ENCODE measurements around the gene RNF212. TPM values are rescaled to one million over a fixed set of nuclear protein-coding genes. Genes with fewer than 3 reads are reported as not detected.

The RNF212 gene
- polyA plus RNA-seq, 2 of the 4 experiments (the other 2 are of a cell fraction) = 3.0 TPM

DNA sequence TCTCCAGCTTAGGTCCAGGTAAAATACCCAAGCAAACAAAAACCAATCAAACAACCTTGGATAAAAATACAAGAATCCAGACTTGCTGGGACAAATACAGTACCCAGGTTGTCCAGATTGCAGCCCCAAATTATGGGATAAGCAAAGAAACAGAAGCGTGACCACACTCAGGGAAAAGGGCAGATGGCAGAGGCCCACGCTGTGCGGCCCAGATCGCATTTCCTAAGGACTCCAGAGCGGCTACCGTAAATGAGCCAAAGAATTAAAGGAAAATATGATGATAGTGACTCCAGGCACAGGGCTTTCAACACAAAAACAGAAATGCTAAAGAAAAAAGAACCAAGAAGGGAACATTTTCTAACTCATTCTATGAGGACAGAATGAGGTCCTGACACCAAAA is 51.6 kb downstream of the RNF212 start:
- DNase-seq (ENCODE audit: low read depth in 1 of 2, low spot score in 1 of 2) (no peak), FAIRE-seq (no peak), ATAC-seq (no peak)
- H3K9me3 ChIP-seq = no peaks in the 10 kb centered on the region
- WGBS (ENCODE audit: missing lambda C conversion rate) = 91% methylated on average over 6 of the region's 6 CpGs
- no peaks in the 10 kb centered on the region for H3K4me1 ChIP-seq
- CTCF ChIA-PET = no interaction called here
- no peak overlapping the region for H3K27ac ChIP-seq
- no peak overlapping the region for H3K4me2 ChIP-seq
- no peak overlapping the region for H3K4me3 ChIP-seq
- TF ChIP-seq ZSCAN20 (CRISPR knock-in tag; IDR thresholded peaks at IDR 0.05) (no peak), NR3C1 (IDR thresholded peaks at IDR 0.05) (no peak), FOXS1 (CRISPR knock-in tag; IDR thresholded peaks at IDR 0.05) (no peak), ESRRA (IDR thresholded peaks at IDR 0.05; ENCODE audit: borderline replicate concordance, low read length) (no peak), SMC3 (IDR thresholded peaks at IDR 0.05) (no peak), RNF2 (IDR thresholded peaks at IDR 0.05; ENCODE audit: borderline replicate concordance, low read depth) (no peak), BHLHE40 (IDR thresholded peaks at IDR 0.05; ENCODE audit: low read depth, low read length) (no peak), CBX2 (IDR thresholded peaks at IDR 0.05; ENCODE audit: borderline replicate concordance, low read depth) (no peak), ZFP36 (IDR thresholded peaks at IDR 0.05; ENCODE audit: borderline replicate concordance, partially characterized antibody) (no peak), MAFK (IDR thresholded peaks at IDR 0.05; ENCODE audit: partially characterized antibody) (no peak), POLR2AphosphoS2 (conservative IDR thresholded peaks at IDR 0.05; ENCODE audit: low read length) (no peak)
- TF ChIP-seq, protein P1, sequence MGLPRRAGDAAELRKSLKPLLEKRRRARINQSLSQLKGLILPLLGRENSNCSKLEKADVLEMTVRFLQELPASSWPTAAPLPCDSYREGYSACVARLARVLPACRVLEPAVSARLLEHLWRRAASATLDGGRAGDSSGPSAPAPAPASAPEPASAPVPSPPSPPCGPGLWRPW (IDR thresholded peaks at IDR 0.05) = no peak
- POLR2A ChIA-PET = no interaction called here

DNA sequence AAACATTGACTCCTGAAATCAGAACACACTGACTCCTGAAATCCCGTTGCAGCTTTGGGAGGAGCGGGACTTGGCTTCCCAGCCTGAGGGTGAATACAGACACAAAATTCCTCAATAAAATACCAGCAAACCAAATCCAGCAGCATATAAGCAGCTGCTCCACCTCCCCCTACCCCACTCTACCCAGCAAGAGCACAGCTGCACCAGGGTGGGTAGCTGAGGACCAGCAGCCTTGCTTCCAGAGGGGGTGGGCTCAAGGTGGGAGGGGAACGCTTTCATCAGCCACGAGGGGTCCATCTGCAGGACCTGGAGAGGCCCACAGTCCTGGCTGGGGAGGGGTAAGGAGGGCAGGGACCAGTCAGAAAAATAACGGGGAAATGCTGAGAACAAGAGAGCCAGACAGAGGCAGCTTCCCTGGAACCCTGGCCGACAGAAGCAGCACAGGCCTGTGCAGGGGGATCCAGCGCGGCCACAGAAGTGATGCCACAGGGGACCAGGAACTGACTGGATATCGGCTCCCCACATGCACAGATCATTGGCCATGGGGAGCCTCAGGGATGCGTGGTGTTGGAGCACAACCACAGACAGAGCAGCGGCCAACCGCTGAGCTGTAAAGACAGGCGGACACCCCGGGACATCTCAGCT is 52.2 kb downstream of the RNF212 start:
- no peak overlapping the region for H3K4me3 ChIP-seq
- TF ChIP-seq KDM1A (IDR thresholded peaks at IDR 0.05; ENCODE audit: low read depth) = no peak
- TF ChIP-seq GATA3 (IDR thresholded peaks at IDR 0.05; ENCODE audit: borderline replicate concordance) = no peak
- TF ChIP-seq, protein P2, sequence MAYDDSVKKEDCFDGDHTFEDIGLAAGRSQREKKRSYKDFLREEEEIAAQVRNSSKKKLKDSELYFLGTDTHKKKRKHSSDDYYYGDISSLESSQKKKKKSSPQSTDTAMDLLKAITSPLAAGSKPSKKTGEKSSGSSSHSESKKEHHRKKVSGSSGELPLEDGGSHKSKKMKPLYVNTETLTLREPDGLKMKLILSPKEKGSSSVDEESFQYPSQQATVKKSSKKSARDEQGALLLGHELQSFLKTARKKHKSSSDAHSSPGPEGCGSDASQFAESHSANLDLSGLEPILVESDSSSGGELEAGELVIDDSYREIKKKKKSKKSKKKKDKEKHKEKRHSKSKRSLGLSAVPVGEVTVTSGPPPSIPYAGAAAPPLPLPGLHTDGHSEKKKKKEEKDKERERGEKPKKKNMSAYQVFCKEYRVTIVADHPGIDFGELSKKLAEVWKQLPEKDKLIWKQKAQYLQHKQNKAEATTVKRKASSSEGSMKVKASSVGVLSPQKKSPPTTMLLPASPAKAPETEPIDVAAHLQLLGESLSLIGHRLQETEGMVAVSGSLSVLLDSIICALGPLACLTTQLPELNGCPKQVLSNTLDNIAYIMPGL (CRISPR knock-in tag; IDR thresholded peaks at IDR 0.05; ENCODE audit: borderline replicate concordance) = no peak
- TF ChIP-seq NFE2L2 (conservative IDR thresholded peaks at IDR 0.05; ENCODE audit: low read length) = no peak
- TF ChIP-seq FOXS1 (CRISPR knock-in tag; IDR thresholded peaks at IDR 0.05) = no peak
- TF ChIP-seq MAFK (IDR thresholded peaks at IDR 0.05; ENCODE audit: partially characterized antibody) = no peak
- TF ChIP-seq, protein P3, sequence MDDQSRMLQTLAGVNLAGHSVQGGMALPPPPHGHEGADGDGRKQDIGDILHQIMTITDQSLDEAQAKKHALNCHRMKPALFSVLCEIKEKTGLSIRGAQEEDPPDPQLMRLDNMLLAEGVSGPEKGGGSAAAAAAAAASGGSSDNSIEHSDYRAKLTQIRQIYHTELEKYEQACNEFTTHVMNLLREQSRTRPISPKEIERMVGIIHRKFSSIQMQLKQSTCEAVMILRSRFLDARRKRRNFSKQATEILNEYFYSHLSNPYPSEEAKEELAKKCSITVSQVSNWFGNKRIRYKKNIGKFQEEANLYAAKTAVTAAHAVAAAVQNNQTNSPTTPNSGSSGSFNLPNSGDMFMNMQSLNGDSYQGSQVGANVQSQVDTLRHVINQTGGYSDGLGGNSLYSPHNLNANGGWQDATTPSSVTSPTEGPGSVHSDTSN (IDR thresholded peaks at IDR 0.05) = no peak
- TF ChIP-seq POLR2A (IDR thresholded peaks at IDR 0.05; ENCODE audit: low read length) = no peak
- no peak for TF ChIP-seq HEYL (CRISPR knock-in tag; IDR thresholded peaks at IDR 0.05)
- TF ChIP-seq, protein P4, sequence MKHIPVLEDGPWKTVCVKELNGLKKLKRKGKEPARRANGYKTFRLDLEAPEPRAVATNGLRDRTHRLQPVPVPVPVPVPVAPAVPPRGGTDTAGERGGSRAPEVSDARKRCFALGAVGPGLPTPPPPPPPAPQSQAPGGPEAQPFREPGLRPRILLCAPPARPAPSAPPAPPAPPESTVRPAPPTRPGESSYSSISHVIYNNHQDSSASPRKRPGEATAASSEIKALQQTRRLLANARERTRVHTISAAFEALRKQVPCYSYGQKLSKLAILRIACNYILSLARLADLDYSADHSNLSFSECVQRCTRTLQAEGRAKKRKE (CRISPR knock-in tag; IDR thresholded peaks at IDR 0.05; ENCODE audit: low read depth) = no peak
- FAIRE-seq (no peak), DNase-seq (ENCODE audit: low read depth in 1 of 2, low spot score in 1 of 2) (no peak), ATAC-seq (no peak)
- ChIA-PET CTCF (no interaction called here), POLR2A (no interaction called here)
- H3K4me1 ChIP-seq = no peaks in the 10 kb centered on the region
- H3K9me3 ChIP-seq = no peaks in the 10 kb centered on the region
- H3K4me2 ChIP-seq = no peak overlapping the region
- WGBS (ENCODE audit: missing lambda C conversion rate) = 82% methylated on average over 8 of the region's 14 CpGs
- no peak overlapping the region for H3K27ac ChIP-seq

DNA sequence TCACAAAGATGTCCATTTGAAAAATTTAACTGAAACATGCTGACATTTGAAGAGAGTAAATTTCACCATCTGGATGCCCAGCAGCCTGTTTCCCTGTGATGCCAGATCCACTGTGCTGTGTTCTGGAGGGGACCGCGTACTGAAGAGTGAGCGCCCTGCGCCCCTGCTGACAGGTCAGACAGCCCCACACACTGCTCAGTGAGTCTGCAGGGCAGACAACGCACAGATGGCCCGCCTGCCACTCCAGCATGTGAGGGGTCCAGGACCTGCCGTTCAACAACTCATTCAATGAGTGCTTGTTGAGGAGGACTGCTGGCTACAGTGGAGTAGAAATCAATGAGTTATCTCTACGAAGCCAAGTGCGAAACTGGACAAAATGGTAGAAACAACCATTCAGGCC is 52.7 kb downstream of the RNF212 start:
- ChIA-PET CTCF (interaction anchor here (0.7 kb wide), 1 partner anchor 70 kb away, joined by 3 read pairs; no protein-coding TSS in a partner anchor), POLR2A (no interaction called here)
- 92% methylated on average over 9 of the region's 9 CpGs for WGBS (ENCODE audit: missing lambda C conversion rate)
- FAIRE-seq = no peak
- no peak overlapping the region for H3K4me2 ChIP-seq
- no peak overlapping the region for H3K4me3 ChIP-seq
- no peaks in the 10 kb centered on the region for H3K4me1 ChIP-seq
- no peak overlapping the region for H3K27ac ChIP-seq
- no peak for DNase-seq (ENCODE audit: low read depth in 1 of 2, low spot score in 1 of 2)
- no peak for ATAC-seq
- H3K9me3 ChIP-seq = no peaks in the 10 kb centered on the region
- TF ChIP-seq CBX2 (IDR thresholded peaks at IDR 0.05; ENCODE audit: borderline replicate concordance, low read depth) (no peak), ESRRA (IDR thresholded peaks at IDR 0.05; ENCODE audit: borderline replicate concordance, low read length) (no peak), POLR2AphosphoS2 (conservative IDR thresholded peaks at IDR 0.05; ENCODE audit: low read length) (no peak), NFE2L2 (conservative IDR thresholded peaks at IDR 0.05; ENCODE audit: low read length) (no peak), CBX8 (IDR thresholded peaks at IDR 0.05) (no peak)
- TF ChIP-seq, protein P5, sequence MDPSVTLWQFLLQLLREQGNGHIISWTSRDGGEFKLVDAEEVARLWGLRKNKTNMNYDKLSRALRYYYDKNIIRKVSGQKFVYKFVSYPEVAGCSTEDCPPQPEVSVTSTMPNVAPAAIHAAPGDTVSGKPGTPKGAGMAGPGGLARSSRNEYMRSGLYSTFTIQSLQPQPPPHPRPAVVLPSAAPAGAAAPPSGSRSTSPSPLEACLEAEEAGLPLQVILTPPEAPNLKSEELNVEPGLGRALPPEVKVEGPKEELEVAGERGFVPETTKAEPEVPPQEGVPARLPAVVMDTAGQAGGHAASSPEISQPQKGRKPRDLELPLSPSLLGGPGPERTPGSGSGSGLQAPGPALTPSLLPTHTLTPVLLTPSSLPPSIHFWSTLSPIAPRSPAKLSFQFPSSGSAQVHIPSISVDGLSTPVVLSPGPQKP (IDR thresholded peaks at IDR 0.05; ENCODE audit: low read depth, low read length) = no peak
